OCI-LY1 (cell line): Measurements from ENCODE around the gene RPL7L1.

Source experiments
- EZH2 ChIP-seq: fragments of 200-600 bp; sonication (generic), shearing (Covaris generic); IDR thresholded peaks from 2 replicates; pipeline ENCODE4 v1.8.0; 2017; ENCODE audit warnings: borderline replicate concordance, mixed run types, mild to moderate bottlenecking, antibody characterized with exemption, low read length, moderate library complexity, mixed read lengths
- TF ChIP-seq, protein P1 (sequence below): fragments of 200-600 bp; sonication (generic), shearing (Covaris generic); IDR thresholded peaks from 2 replicates; pipeline ENCODE4 v1.5.1; 2017; ENCODE audit warnings: mild to moderate bottlenecking, antibody characterized with exemption, low read length, moderate library complexity, mixed read lengths

DNA sequence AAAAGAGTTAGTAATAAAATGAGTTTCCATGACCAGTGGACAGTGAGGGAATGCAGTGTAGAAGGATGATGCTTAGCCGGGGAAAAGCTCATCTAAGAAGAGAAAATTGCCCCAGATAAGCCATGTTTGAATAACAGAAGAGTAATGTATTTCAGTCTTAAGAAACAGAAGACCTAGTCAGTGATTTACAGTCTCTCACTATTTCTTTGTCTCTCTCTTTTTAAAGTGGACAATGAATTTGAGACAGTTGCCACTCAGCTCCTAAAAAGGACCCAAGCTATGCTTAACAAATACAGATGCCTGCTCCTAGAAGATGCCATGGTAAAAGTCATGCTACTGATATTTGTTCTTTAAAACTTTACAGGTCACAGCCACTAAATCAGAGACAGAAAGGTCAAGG, 19.4 kb upstream of the RPL7L1 start:
- TF ChIP-seq, protein P1, sequence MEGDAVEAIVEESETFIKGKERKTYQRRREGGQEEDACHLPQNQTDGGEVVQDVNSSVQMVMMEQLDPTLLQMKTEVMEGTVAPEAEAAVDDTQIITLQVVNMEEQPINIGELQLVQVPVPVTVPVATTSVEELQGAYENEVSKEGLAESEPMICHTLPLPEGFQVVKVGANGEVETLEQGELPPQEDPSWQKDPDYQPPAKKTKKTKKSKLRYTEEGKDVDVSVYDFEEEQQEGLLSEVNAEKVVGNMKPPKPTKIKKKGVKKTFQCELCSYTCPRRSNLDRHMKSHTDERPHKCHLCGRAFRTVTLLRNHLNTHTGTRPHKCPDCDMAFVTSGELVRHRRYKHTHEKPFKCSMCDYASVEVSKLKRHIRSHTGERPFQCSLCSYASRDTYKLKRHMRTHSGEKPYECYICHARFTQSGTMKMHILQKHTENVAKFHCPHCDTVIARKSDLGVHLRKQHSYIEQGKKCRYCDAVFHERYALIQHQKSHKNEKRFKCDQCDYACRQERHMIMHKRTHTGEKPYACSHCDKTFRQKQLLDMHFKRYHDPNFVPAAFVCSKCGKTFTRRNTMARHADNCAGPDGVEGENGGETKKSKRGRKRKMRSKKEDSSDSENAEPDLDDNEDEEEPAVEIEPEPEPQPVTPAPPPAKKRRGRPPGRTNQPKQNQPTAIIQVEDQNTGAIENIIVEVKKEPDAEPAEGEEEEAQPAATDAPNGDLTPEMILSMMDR, result no peak
- no peak for TF ChIP-seq EZH2
